GM19239 (cell line): ENCODE results near the gene TENM3.

Experiments
- DNase-seq: peaks from one replicate; pipeline ENCODE4 v3.0.0; 2011; ENCODE audit warnings: low spot score; ENCODE audit not compliant: insufficient read length
- FAIRE-seq: peaks from 2 replicates; lab custom pipeline; 2011; peaks lifted over from hg19 to GRCh38; lab: Jason Lieb, UNC

TENM3 gene

GRCh38 chr4:182250446-182250845 lies 7.2 kb downstream of the TENM3 start:
- DNase-seq (no peak), FAIRE-seq (no peak)

GRCh38 chr4:182251116-182251515 lies 7.9 kb downstream of the TENM3 start:
- no peak for FAIRE-seq
- no peak for DNase-seq

- no peak for FAIRE-seq
- no peak for DNase-seq
Measured at GRCh38 chr4:182252220-182252619, 9.0 kb downstream of the TENM3 start.

GRCh38 chr4:182254026-182254780 lies 11.0 kb downstream of the TENM3 start:
- no peak for FAIRE-seq

GRCh38 chr4:182255441-182256190 lies 12.4 kb downstream of the TENM3 start:
- DNase-seq = no peak
- FAIRE-seq = no peak

More at GRCh38 chr4:182254026-182254780, 11.0 kb downstream of the TENM3 start:
- DNase-seq = no peak

GRCh38 chr4:182257016-182257415 lies 13.8 kb downstream of the TENM3 start:
- FAIRE-seq (no peak), DNase-seq (no peak)

- no peak for FAIRE-seq
- DNase-seq = no peak
Measured at GRCh38 chr4:182257503-182257902, 14.3 kb downstream of the TENM3 start.

- DNase-seq (no peak), FAIRE-seq (no peak)
Measured at GRCh38 chr4:182258441-182259000, 15.3 kb downstream of the TENM3 start.

- no peak for DNase-seq
- no peak for FAIRE-seq
Measured at GRCh38 chr4:182261651-182262223, 18.5 kb downstream of the TENM3 start.

GRCh38 chr4:182263562-182263961 lies 20.4 kb downstream of the TENM3 start:
- DNase-seq (no peak), FAIRE-seq (no peak)

- no peak for DNase-seq
- no peak for FAIRE-seq
Measured at GRCh38 chr4:182264139-182264752, 21.0 kb downstream of the TENM3 start.

GRCh38 chr4:182265881-182266280 lies 22.7 kb downstream of the TENM3 start:
- no peak for FAIRE-seq

GRCh38 chr4:182267048-182267447 lies 23.8 kb downstream of the TENM3 start:
- no peak for DNase-seq
- FAIRE-seq = no peak

More at GRCh38 chr4:182265881-182266280, 22.7 kb downstream of the TENM3 start:
- no peak for DNase-seq

- FAIRE-seq (no peak), DNase-seq (no peak)
Measured at GRCh38 chr4:182268966-182269365, 25.8 kb downstream of the TENM3 start.

GRCh38 chr4:182271731-182272130 lies 28.5 kb downstream of the TENM3 start:
- DNase-seq (no peak), FAIRE-seq (no peak)

GRCh38 chr4:182272151-182272550 lies 28.9 kb downstream of the TENM3 start:
- FAIRE-seq (no peak), DNase-seq (no peak)

- no peak for DNase-seq
- no peak for FAIRE-seq
Measured at GRCh38 chr4:182273191-182273935, 30.2 kb downstream of the TENM3 start.

GRCh38 chr4:182276210-182277109 lies 33.3 kb downstream of the TENM3 start:
- FAIRE-seq (no peak), DNase-seq (no peak)

- no peak for FAIRE-seq
- no peak for DNase-seq
Measured at GRCh38 chr4:182277377-182277776, 34.2 kb downstream of the TENM3 start.
